GM19193 (cell line): ENCODE measurements around the gene MTA2.
A peak's percentile ranks its signal among the peaks of the same experiment; 100 is the strongest.

ENCODE experiments used
- POLR2A ChIP-seq: IDR thresholded peaks from 4 replicates; pipeline ENCODE4 v1.6.1; 2011; ENCODE audit not compliant: insufficient read depth, insufficient read length; ENCODE audit errors: extremely low read depth

The MTA2 gene

DNA sequence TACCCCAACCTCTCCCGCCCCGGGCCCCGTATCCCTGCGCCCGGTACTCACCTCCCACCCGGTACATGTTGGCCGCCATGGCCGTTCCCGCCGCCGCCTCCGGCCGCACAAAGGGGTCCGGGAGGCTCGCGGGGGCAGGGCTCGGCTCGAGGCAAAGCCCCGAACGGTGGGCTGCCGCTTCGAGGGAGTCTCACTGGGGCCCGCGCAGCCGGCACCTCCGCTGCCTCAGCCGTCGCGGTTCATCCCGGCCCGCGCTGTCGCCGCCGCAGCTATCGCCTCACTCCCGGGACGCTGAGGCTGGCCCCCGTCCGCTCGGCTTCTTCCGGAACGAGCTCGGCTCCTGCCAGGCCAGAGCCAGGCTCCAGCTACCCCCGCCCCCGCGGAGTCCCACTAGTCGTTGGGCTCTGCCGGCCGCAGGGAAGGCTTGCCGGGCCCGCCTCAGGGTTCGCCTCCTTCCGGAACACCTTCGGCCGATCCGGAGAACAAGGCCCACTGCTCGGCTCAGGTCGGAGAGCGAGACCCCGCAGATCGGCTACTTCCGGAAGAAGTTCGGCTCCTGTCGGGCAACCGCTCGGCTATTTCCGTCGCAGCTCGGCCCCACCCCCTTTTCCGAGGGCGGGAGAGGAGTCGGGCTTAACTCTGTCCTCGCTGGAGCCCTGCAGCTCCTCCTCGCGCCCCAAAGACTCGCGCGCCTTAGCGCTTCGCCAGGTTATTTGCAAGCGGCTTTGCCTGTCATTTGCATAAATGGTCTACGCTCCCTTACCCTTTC, at the start of gene MTA2:
Gene MTA2, minus strand, starts transcription at position 494 of the 769 bp plus-strand sequence. Its CDS starts 415 bp downstream, at position 79.
- peak; percentile 67 for TF ChIP-seq POLR2A

DNA sequence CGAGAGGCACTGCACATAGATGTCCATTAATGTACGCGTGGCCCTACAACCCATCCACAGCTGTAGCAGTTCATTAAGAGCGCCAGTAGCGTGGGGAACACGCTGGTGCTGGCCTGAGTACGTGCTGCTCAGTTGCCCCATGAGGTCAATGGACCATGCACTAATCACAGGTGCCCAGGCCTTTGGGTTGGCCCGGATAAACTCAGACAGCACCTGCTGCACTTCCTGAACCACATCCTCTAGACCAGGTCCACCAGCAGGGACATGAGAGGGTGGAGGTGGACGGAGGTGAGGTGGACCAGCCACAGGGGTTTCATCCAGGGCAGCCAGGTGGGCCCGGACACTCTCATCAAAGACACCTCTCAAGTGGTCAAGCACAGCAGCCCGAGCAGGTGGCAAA, 47.8 kb upstream of the MTA2 start:
- peak; percentile 13 for TF ChIP-seq POLR2A

DNA sequence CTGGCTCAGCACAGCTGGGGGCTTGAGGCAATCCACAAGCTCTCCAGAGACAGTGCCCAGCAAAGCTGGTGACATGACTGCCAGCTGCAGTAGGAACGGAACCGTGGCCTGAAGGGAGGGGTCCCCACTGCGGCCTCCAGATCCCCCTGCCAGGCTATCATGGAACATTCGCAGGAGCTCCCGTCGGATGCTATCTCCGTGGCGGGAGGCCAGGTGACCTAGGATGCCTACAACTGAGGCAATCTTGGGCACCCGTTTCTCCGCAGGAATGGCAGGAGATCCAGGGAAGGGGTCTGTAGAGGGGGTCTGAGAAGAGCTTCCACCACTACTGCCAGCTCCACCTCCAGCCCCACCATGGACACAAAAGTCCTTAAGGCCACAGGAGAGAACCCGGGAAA, 47.3 kb upstream of the MTA2 start:
- TF ChIP-seq POLR2A = no peak

DNA sequence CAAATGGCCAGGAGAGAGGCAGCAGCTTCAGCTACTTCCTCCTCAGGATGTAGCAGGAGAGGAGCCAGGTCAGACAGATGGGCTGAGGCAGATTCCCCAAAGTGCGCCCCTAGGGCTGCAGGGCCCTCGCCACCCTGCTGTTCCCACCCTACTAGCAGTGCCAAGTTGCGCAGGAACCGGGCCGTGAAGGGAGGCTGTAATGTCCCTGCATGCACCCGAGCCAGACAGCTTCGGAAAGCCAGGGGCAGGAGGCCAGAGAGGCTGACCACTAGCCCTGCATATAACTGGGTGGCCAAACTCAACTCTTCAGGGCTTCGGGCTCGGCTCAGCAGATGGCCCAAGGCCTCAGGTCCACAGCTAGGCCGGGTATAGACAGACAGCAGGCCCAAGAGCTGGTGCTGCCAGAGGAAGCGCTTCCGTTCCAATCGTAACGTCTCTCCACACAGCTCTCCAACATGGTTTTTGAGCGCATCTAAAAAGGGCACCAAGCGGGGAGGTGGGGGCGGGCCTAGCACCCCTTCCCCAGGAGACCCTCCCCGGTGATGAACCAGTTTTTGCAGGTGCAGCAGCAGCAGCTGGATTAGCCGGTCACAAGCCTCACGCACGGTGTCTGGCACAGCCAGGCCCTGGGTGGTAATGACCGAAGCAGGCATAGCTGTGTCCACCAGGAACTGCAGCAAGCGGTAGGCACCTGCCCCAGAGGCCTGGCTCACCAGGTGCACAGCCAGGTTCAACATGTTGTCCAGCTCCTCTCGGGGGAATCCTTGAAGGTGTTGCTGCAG, 46.7 kb upstream of the MTA2 start:
- no peak for TF ChIP-seq POLR2A

DNA sequence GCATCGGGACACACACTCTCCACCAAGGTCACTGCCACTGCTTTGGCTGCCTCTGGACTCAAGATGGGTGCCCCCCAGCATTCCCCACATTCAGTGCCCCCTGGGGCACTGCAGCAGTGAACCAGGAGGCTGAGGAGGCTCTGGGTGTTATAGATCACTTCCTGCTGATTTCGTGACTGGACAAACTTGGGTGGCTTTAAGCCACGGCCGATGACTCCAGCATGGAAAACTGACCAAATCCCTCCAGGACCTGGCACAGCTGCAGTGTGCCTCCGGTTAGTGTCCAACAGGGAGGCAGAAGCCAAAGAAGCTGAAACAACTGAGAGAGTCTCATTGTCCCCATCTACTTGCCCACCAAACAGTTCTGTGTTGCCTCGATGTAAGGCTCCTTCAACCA, 45.9 kb upstream of the MTA2 start:
- TF ChIP-seq POLR2A = no peak

DNA sequence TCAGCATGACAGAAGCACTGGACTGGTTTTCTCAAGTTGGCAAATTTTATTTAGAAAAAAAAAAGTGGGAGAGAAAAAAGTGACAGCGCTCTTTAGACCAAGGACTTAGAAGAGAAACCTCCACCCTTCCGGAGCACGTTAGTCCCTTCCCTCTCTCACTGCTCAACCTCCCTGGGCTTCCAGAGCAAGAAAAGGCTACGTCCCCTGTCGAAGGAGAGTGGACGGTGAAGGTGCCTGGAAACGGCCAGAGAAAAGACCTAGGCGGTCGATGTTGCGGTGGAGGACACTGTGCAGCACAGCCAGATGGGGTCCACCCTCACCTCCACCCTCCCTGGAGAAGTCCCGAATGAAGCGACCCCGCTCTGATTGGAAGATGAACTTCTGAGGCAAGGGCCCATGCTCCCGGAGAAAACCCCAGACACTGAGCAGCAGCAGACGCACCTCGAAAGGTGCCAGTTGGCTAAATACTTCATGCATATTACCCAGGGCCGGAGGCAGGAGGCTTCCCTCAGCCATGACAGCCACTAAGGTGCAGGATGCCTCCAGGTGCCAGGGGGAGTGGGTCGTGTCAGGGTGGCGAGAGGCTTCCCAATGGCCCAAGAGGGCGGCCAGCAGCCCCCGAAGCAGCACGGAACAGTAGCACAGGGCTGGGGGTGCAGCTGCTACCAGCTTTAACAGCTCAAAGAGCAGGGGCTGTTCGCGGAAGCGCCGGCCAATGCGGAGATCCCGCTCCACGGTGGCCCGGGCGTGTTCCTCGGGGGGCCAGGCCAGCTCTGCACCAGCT, 45.4 kb upstream of the MTA2 start:
- TF ChIP-seq POLR2A = no peak

DNA sequence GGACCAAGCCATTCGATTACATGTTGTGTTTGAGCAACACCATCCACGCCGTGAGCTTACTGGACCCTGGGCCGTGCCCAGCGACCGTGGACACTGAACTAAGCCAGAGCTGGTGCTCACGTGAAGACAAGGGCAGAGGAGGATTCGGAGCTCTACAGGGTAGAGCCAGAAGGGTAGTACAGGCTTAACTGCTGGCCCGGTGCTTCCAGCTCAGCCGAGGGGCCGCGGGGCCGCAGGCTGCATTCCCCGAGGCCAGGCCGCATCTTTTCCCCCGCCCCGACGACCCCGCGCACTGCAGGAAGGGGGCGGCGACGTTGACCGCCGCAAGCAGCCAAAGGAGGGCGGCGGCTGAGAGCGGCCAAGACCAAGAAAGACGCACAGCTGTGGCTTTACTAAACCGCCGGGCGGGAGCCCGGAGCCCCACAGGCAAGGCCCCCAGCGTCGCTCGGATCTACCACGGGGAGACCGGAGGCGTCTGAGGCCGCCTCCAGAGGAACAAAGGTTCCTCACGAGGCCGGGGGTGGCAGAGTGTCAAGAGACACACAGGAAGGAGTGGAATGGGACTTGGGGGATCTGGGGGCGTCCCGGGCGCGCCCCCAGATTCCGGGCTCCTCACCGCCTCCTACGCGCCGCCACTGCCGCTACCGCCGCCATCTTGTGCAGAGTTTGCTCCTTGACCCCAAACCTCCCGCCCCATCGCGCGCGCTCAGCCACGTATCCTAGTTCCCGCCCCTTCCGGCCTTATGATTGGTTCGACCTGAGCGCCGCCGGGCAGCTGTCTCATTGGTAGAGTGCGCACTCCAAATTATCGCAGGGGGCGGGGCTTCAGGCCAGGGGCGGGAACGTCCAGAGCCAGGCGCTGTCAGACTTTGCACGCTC, 44.5 kb upstream of the MTA2 start, which contains the start of gene GANAB:
Gene GANAB, minus strand, starts transcription at position 668 of the 879 bp plus-strand sequence. Its CDS starts 14 bp downstream, at position 654.
- TF ChIP-seq POLR2A = peak; percentile 91

DNA sequence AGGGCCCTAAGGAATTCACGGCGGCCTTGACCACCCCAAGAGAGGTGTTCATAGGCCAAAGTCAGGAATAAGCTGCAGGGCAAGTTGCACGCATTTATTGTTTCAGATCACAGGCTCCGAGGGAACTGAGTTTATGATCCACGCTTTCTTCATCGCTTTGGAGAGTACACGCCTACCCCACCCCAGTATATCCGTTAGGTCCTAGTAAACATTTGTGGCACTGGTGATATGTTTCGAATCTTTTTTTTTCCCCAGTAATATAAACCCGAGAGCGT, 43.9 kb upstream of the MTA2 start:
- no peak for TF ChIP-seq POLR2A

DNA sequence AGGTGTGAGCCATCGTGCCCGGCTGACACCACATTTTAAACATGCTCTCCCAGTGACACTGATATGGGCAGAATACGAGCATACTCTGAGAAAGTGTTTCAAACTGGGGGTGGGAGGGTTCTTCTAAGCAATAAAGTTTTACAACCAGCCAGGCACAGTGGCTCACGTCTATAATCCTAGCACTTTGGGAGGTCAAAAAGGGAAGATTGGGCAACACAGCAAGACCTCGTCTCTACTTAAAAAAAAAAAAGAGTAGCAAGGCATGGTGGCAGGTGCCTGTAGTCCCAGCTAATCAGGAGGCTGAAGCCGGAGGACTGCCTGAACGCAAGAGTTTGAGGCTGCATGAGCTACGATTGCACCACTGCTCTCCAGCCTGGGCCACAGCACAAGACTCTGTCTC, 42.6 kb upstream of the MTA2 start:
- TF ChIP-seq POLR2A = no peak

DNA sequence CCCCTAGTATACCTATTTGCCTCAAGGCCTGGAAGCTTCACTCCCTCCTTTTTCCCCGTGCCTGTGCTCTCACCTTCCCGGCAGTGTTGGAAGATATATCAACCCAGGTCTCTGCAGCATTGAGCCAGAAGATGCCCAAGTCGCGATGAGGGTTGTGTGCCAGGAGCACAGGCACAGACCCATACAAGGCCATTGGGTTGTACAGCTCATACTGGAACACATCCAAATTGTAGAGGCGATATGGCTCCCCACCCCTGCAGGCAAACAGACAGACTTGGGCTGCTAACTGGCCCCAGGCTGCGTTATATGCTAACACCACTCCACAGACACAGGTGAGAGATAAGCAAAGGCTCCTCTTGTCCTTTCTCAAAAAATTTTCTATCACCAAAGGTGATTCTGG, 30.8 kb upstream of the MTA2 start:
- TF ChIP-seq POLR2A = no peak

DNA sequence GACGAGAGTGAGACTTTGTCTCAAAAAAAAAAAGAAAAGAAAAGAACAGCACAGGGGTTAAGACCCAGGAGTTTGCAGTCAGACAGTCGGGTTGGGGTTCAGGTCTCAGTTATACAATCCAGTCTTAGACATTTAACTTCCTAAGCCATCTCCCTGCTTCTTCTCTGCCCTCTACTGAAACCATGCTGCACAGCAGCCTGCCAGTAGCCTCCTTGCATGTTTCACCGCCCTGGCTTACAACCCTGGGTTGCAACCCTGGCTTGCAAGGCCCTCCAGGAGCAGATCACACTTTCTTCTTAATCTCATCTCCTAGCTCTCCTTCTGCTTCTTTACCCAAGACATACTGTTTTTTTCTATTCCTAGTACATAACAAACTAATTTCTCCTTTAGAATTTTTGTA, 26.0 kb upstream of the MTA2 start:
- TF ChIP-seq POLR2A = no peak

DNA sequence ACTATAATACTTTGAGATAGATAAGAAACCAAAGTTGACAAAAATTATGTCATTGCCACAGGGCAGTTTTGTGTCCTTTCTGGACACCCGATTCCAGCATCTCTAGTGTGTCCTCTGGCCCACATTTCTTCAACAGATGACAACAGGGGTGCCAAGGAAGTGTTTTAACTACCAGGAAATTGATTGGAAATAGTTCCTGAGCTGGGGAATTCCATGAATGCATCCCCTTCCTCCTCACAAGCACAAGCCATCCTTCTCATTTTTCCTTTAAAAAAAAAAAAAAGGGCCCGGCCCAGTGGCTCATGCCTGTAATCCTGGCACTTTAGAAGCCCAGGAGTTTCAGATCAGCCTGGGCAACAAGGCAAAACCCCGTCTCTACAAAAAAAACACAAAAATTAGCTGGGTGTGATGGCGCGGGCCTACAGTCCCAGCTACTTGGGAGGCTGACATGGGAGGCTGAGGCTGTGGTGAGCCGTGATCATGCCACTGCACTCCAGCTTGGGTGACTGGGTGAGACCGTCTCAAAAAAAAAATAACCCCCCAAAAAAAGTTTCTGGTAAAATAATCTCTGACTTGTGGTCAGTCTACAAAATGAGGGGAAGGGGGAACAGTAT, 20.9 kb upstream of the MTA2 start:
- no peak for TF ChIP-seq POLR2A

DNA sequence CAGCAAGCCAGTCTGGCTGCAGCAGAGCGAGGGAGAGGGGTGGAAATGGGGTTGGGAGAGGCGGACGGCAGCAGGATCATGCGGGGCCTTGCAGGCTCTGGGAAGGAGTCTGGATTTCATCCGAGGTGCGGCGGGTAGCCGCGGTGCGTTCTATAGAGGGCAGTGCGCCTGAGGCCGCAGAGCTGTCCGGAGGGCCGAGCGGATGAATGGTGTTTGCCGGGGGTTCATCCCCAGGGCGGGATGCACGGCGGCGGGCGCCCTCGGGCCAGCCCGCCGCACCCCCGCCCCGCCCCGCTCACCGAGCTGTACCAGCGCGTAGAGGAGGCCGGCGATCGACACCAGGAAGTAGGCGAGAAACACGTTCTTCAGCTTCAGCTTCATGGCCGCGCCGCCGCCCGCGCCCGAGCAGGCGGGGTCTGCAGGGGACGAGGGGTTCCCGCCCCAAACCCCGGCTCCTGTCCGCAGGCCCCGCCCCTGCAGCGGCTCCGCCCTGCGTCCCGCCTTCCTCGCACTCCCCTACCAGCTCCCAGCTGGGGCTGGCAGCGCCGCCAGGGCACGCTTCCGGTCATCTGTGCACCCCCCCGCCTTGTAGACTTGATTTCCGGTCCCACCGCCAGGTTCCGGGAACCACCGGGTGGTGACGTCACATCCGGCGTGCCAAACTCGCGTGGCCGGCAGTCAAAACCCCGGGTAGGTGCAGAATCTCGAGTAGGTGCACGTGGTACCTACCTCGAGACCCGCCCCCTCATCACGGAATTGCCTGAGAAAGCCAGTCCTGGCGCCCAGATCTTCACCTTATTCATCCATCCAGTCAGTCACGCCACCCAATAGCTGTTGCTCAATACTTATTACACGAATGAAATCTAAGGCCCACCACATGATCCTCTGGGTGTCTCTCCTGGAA, 20.2 kb upstream of the MTA2 start, which contains the start of gene B3GAT3:
Gene B3GAT3, minus strand, starts transcription at position 420 of the 904 bp plus-strand sequence. Its CDS starts 39 bp downstream, at position 381.
- TF ChIP-seq POLR2A = peak; percentile 81
